Upper lobe of left lung (tissue), 6 donors: Measurements from ENCODE around the gene BRDT. TPM values are rescaled to one million over a fixed set of nuclear protein-coding genes. Genes with fewer than 3 reads are reported as not detected.

Source experiments
- ATAC-seq, 2 donors: fragments of 200-7000 bp; cut with Tn5 transposase; one replicate each; pipeline ENCODE4 v1.9.1; 2022; ENCODE audit warnings: mild to moderate bottlenecking in 2 of 2, moderate library complexity in 2 of 2; ENCODE audit not compliant: low FRiP score in 2 of 2
- DNase-seq, 2 donors: peaks; one replicate each; pipeline ENCODE4 v3.0.0-alpha.2; 2019 to 2020
- H3K27ac ChIP-seq, 4 donors: fragments of 200-600 bp; sonication (generic); one replicate each; pipeline ENCODE4 v1.5.1; 2016 to 2019
- H3K27me3 ChIP-seq, 4 donors: fragments of 200-600 bp; sonication (generic); one replicate each; pipeline ENCODE4 v1.5.1; 2017 to 2019
- H3K36me3 ChIP-seq, 4 donors: fragments of 200-600 bp; sonication (generic); one replicate each; pipeline ENCODE4 v1.5.1; 2016 to 2019
- H3K4me1 ChIP-seq, 4 donors: fragments of 200-600 bp; sonication (generic); one replicate each; pipeline ENCODE4 v1.5.1; 2018 to 2019
- H3K4me3 ChIP-seq, 4 donors: fragments of 200-600 bp; sonication (generic); one replicate each; pipeline ENCODE4 v1.5.1; 2017 to 2019; ENCODE audit warnings: mild to moderate bottlenecking in 2 of 4, moderate library complexity in 1 of 4
- H3K9me3 ChIP-seq, 4 donors: fragments of 200-600 bp; sonication (generic); one replicate each; pipeline ENCODE4 v1.5.1; 2018 to 2019
- CTCF ChIP-seq, 6 experiments: fragments of 450-650 bp in 4 of 6; fragments of 200-600 bp in 2 of 6; sonication (generic) in 2 of 6; IDR thresholded peaks; one replicate each; pipeline ENCODE4 v1.5.1; 2016 to 2019; ENCODE audit warnings: antibody characterized with exemption in 6 of 6
- EP300 ChIP-seq, 4 donors: sonication (generic); formaldehyde crosslinking; IDR thresholded peaks; one replicate each; pipeline ENCODE4 v1.5.1; 2017; ENCODE audit warnings: antibody characterized with exemption in 4 of 4, control low read depth in 2 of 4
- POLR2A ChIP-seq, 4 donors: fragments of 450-650 bp; IDR thresholded peaks; one replicate each; pipeline ENCODE4 v1.5.1; 2016 to 2017; ENCODE audit warnings: antibody characterized with exemption in 4 of 4, mild to moderate bottlenecking in 2 of 4
- POLR2AphosphoS5 ChIP-seq, 2 donors: sonication (generic); formaldehyde crosslinking; IDR thresholded peaks; one replicate each; pipeline ENCODE4 v1.5.1; 2017; ENCODE audit warnings: antibody characterized with exemption in 2 of 2
- total RNA-seq, 6 donors: library from RNA; depleted of rRNA in 4 of 6; stranded (reverse); fragments of >200 nt in 4 of 6; gene quantifications; one replicate each; pipeline versions ENCODE4 v1.1.0 to v1.2.1, GENCODE V29; 2016 to 2021
- donor health status: DM: no; HTN: no; CAD: no; lungs with moderate emphysema.
- donor health status: DM: no; HTN: yes; CAD: no; lungs with severe emphysema.

The BRDT gene
- total RNA-seq, 6 donors from 2014 or later = not detected

GRCh38 chr1:92051948-92052347, 102.7 kb downstream of the BRDT start:
- no peak for ATAC-seq
- Histone ChIP-seq H3K4me3 (no peak overlapping the region), H3K36me3 (no peaks in the 10 kb centered on the region), H3K9me3 (no peaks in the 10 kb centered on the region), H3K27ac (no peak overlapping the region), H3K4me1 (no peaks in the 10 kb centered on the region), H3K27me3 (no peaks in the 10 kb centered on the region)
- TF ChIP-seq POLR2AphosphoS5 (IDR thresholded peaks at IDR 0.05) = no peak
- no peak for TF ChIP-seq EP300 (IDR thresholded peaks at IDR 0.05)
- TF ChIP-seq POLR2A (IDR thresholded peaks at IDR 0.05) = no peak
- TF ChIP-seq CTCF (IDR thresholded peaks at IDR 0.05) = no peak
- no peak for DNase-seq

Other genes with a start within 250 kb of the BRDT start
- gene TGFBR3, start 63.2 kb upstream of the BRDT start, total RNA-seq = 10 to 100 TPM; 33.5 to 78.3 (median 57.1) TPM
- 1 to 10 TPM in 1 of 6 donors, under 1 TPM in 1, not detected in 4; 0.34 to 1.6 TPM for gene EPHX4, start 80.6 kb downstream of the BRDT start, total RNA-seq
- gene SETSIP, start 126.0 kb downstream of the BRDT start, total RNA-seq = not detected
- 10 to 100 TPM in 1 of 6 donors, 1 to 10 TPM in 4, under 1 TPM in 1; 0.76 to 17.8 (median 4.2) TPM for gene BTBD8, start 130.9 kb downstream of the BRDT start, total RNA-seq